Measurements from ENCODE around the gene C1orf210.

- TF ChIP-seq POLR2A (IDR thresholded peaks at IDR 0.05; ENCODE audit: low read depth, low read length): no peak
- TF ChIP-seq POLR2AphosphoS5 (IDR thresholded peaks at IDR 0.05; ENCODE audit: low read depth, low read length): no peak
- no peak for TF ChIP-seq TAF1 (IDR thresholded peaks at IDR 0.05; ENCODE audit: low read depth, low read length)
- TF ChIP-seq SPI1 (IDR thresholded peaks at IDR 0.05; ENCODE audit: low read depth, low read length): no peak
- no peak for TF ChIP-seq PAX5 (IDR thresholded peaks at IDR 0.05; ENCODE audit: insufficient read depth, low read length, severe bottlenecking)
These were observed 11.7 kb downstream of the C1orf210 start for GRCh38 chr1:43273708-43274107.

Data from GM12891 (cell line).